Right cardiac atrium (tissue), 5 donors: ENCODE measurements around the gene MT3. TPM values are rescaled to one million over a fixed set of nuclear protein-coding genes. Genes with fewer than 3 reads are reported as not detected.

Source experiments
- ATAC-seq, 2 donors: fragments of 200-7000 bp; cut with Tn5 transposase; one replicate each; pipeline versions ENCODE4 v1.8.0 to v1.9.1; 2020; ENCODE audit warnings: moderate library complexity in 2 of 2, mild to moderate bottlenecking in 1 of 2
- DNase-seq, 3 donors: peaks; one replicate each; pipeline ENCODE4 v3.0.0-alpha.2; 2020
- H3K27ac ChIP-seq: one replicate; pipeline ENCODE4 v1.5.1; 2013; ENCODE audit warnings: mild to moderate bottlenecking, low read length, control low read depth, moderate library complexity
- H3K27me3 ChIP-seq: one replicate; pipeline ENCODE4 v1.6.1; 2013; ENCODE audit not compliant: control insufficient read depth, insufficient read depth
- H3K4me1 ChIP-seq: one replicate; pipeline ENCODE4 v1.6.1; 2013; ENCODE audit warnings: low read length; ENCODE audit not compliant: control insufficient read depth, insufficient read depth
- H3K4me3 ChIP-seq: one replicate; pipeline ENCODE4 v1.5.1; 2013; ENCODE audit warnings: low read length, control low read depth
- H3K9me3 ChIP-seq: one replicate; pipeline ENCODE4 v1.6.1; 2013; ENCODE audit warnings: low read length; ENCODE audit not compliant: control insufficient read depth
- WGBS: extraction: QIAGEN DNeasy Blood & Tissue Kit; methylation state at CpG from one replicate; pipeline ENCODE4 v1.1.7; 2013; 5-methylcytosine and 5-hydroxymethylcytosine counted together
- intact Hi-C, 4 donors: fragments of 100-400 bp; cut with DNase I; formaldehyde crosslinking; loops; one replicate each; pipeline versions ENCODE4 v1.11.0 to v1.14.0; 2022 to 2023
- long read RNA-seq, 4 donors: library from polyadenylated mRNA; unstranded; transcript quantifications; one replicate each; pipeline ENCODE4 v2.0.0, GENCODE V29; 2020 to 2021
- polyA plus RNA-seq: library from polyadenylated mRNA; stranded (reverse); fragments of 200-250 nt; gene quantifications from one replicate; pipeline ENCODE4 v1.2.3, GENCODE V29; 2013
- total RNA-seq, 4 donors: library from RNA; stranded (reverse); fragmentation: NEBNext Ultra II Directional; extraction: Animal tissue kit (Norgen Biotek cat#: 25700); gene quantifications; one replicate each; pipeline ENCODE4 v1.2.1, GENCODE V29; 2021
- donor health status: healthy with polysubstance abuse.
- donor health status: DM: no; HTN: yes; CAD: no.
- donor health status: DM: no; HTN: no; CAD: no.
- donor health status: DM: no; HTN: yes; CAD: no; lungs with severe emphysema.
- donor health status: DM: yes; HTN: yes; CAD: no.

MT3 gene
- total RNA-seq = 1 to 10 TPM; 2.0 to 6.1 (median 3.3) TPM
- 24.7 TPM for polyA plus RNA-seq
- long read RNA-seq, donor 1, partial matches to known transcripts = 0 of 1 reads
- long read RNA-seq, donor 1, other reads (novel, unspliced or antisense) = 0 of 1 reads
- long read RNA-seq, donor 2 = 0 reads
- long read RNA-seq, donor 3 = 0 reads
- long read RNA-seq, donor 4 = 0 reads

GRCh38 chr16:56589141-56590039, at the start of gene MT3:
MT3 (plus strand) TSS chr16:56589528; CDS start chr16:56589591, 63 bp downstream.
- Histone ChIP-seq H3K27ac (no peak within 1 kb of the TSS), H3K27me3 (no peaks in the 10 kb centered on the region), H3K4me3 (peak within 1 kb of the TSS; percentile 28), H3K4me1 (no peaks in the 10 kb centered on the region), H3K9me3 (no peaks in the 10 kb centered on the region)
- WGBS = 6% methylated on average over 87 of the region's 87 CpGs
- ATAC-seq (peak in 1 of 2 donors; percentile 48), DNase-seq (no peak)
- intact Hi-C loops = loop anchor here in 2 of 4 donors (10.0 kb wide), 2 partner anchors 45 to 65 kb away; partner anchors contain the start of gene BBS2 (in 1 of the 2)

GRCh38 chr16:56539656-56540055, 49.7 kb upstream of the MT3 start:
- H3K27ac ChIP-seq = no peak overlapping the region
- H3K9me3 ChIP-seq = no peaks in the 10 kb centered on the region
- H3K27me3 ChIP-seq = no peaks in the 10 kb centered on the region
- ATAC-seq = peak in 1 of 2 donors; percentile 53
- 52% methylated on average over 4 of the region's 4 CpGs for WGBS
- no peak overlapping the region for H3K4me3 ChIP-seq
- intact Hi-C loops = loop anchor here in 1 of 4 donors (10.0 kb wide), 1 partner anchor 55 kb away; no protein-coding TSS in a partner anchor
- H3K4me1 ChIP-seq = no peaks in the 10 kb centered on the region
- peak in 2 of 3 donors; percentile 40 to 60 for DNase-seq

GRCh38 chr16:56542039-56542438, 47.3 kb upstream of the MT3 start:
- Histone ChIP-seq H3K27me3 (no peaks in the 10 kb centered on the region), H3K4me3 (no peak overlapping the region), H3K9me3 (no peaks in the 10 kb centered on the region), H3K27ac (no peak overlapping the region), H3K4me1 (no peaks in the 10 kb centered on the region)
- DNase-seq (no peak), ATAC-seq (no peak)
- intact Hi-C loops = loop anchor here in 1 of 4 donors (10.0 kb wide), 1 partner anchor 53 kb away; no protein-coding TSS in a partner anchor
- WGBS = 31% methylated on average over 2 of the region's 2 CpGs

- 27% methylated on average over 12 of the region's 12 CpGs for WGBS
- ATAC-seq = no peak
- Histone ChIP-seq H3K4me1 (peaks cover 2% of the 10 kb centered on the region), H3K27ac (peak overlapping the region; percentile 53), H3K4me3 (no peak overlapping the region), H3K9me3 (no peaks in the 10 kb centered on the region), H3K27me3 (no peaks in the 10 kb centered on the region)
- DNase-seq = no peak
- intact Hi-C loops = loop anchor here in 1 of 4 donors (10.0 kb wide), 1 partner anchor 47 kb away; no protein-coding TSS in a partner anchor
These were observed 42.0 kb upstream of the MT3 start for GRCh38 chr16:56547120-56547948.

- Histone ChIP-seq H3K4me1 (peaks cover 4% of the 10 kb centered on the region), H3K27me3 (no peaks in the 10 kb centered on the region), H3K9me3 (no peaks in the 10 kb centered on the region), H3K27ac (peak overlapping the region; percentile 53), H3K4me3 (no peak overlapping the region)
- DNase-seq (no peak), ATAC-seq (no peak)
- WGBS = 73% methylated on average over 4 of the region's 4 CpGs
- intact Hi-C loops = loop anchor here in 1 of 4 donors (10.0 kb wide), 1 partner anchor 47 kb away; no protein-coding TSS in a partner anchor
These were observed 41.3 kb upstream of the MT3 start for GRCh38 chr16:56547949-56548567.

GRCh38 chr16:56549161-56549560, 40.2 kb upstream of the MT3 start:
- no peak overlapping the region for H3K27ac ChIP-seq
- ATAC-seq = no peak

GRCh38 chr16:56549744-56550385, 39.5 kb upstream of the MT3 start:
- no peak for ATAC-seq
- H3K4me1 ChIP-seq = peaks cover 4% of the 10 kb centered on the region
- H3K9me3 ChIP-seq = no peaks in the 10 kb centered on the region
- intact Hi-C loops = loop anchor here in 1 of 4 donors (10.0 kb wide), 1 partner anchor 45 kb away; no protein-coding TSS in a partner anchor
- H3K4me3 ChIP-seq = no peak overlapping the region
- H3K27me3 ChIP-seq = no peaks in the 10 kb centered on the region
- H3K27ac ChIP-seq = no peak overlapping the region
- whole genome bisulfite sequencing = 88% methylated on average over 5 of the region's 5 CpGs
- DNase-seq = no peak

More at GRCh38 chr16:56549161-56549560, 40.2 kb upstream of the MT3 start:
- H3K4me3 ChIP-seq = no peak overlapping the region
- no peaks in the 10 kb centered on the region for H3K27me3 ChIP-seq
- DNase-seq = no peak
- no peaks in the 10 kb centered on the region for H3K9me3 ChIP-seq
- H3K4me1 ChIP-seq = peaks cover 4% of the 10 kb centered on the region
- intact Hi-C loops = loop anchor here in 1 of 4 donors (10.0 kb wide), 1 partner anchor 46 kb away; no protein-coding TSS in a partner anchor

GRCh38 chr16:56551796-56552738, 37.3 kb upstream of the MT3 start:
- peak in 2 of 3 donors; percentile 17 to 47 for DNase-seq
- peaks cover 4% of the 10 kb centered on the region for H3K4me1 ChIP-seq
- H3K9me3 ChIP-seq = no peaks in the 10 kb centered on the region
- intact Hi-C loops = no loop called here
- no peaks in the 10 kb centered on the region for H3K27me3 ChIP-seq
- no peak overlapping the region for H3K27ac ChIP-seq
- 25% methylated on average over 11 of the region's 11 CpGs for WGBS
- no peak overlapping the region for H3K4me3 ChIP-seq
- ATAC-seq = peak; percentile 53 to 74

- DNase-seq = no peak
- ATAC-seq = no peak
- no peaks in the 10 kb centered on the region for H3K9me3 ChIP-seq
- no peak overlapping the region for H3K4me3 ChIP-seq
- no peaks in the 10 kb centered on the region for H3K27me3 ChIP-seq
- no peak overlapping the region for H3K27ac ChIP-seq
- WGBS = 89% methylated on average over 10 of the region's 10 CpGs
- H3K4me1 ChIP-seq = peaks cover 4% of the 10 kb centered on the region
- intact Hi-C loops = no loop called here
These were observed 34.9 kb upstream of the MT3 start for GRCh38 chr16:56554441-56554840.
